GM18526 (cell line): ENCODE results near the gene ABL2.

ENCODE experiments used
- POLR2A ChIP-seq: IDR thresholded peaks from 3 replicates; pipeline ENCODE4 v1.6.1; 2011; ENCODE audit not compliant: insufficient read length; ENCODE audit errors: extremely low read depth

The ABL2 gene

GRCh38 chr1:179090522-179090921, 139.0 kb downstream of the ABL2 start:
- no peak for TF ChIP-seq POLR2A

DNA sequence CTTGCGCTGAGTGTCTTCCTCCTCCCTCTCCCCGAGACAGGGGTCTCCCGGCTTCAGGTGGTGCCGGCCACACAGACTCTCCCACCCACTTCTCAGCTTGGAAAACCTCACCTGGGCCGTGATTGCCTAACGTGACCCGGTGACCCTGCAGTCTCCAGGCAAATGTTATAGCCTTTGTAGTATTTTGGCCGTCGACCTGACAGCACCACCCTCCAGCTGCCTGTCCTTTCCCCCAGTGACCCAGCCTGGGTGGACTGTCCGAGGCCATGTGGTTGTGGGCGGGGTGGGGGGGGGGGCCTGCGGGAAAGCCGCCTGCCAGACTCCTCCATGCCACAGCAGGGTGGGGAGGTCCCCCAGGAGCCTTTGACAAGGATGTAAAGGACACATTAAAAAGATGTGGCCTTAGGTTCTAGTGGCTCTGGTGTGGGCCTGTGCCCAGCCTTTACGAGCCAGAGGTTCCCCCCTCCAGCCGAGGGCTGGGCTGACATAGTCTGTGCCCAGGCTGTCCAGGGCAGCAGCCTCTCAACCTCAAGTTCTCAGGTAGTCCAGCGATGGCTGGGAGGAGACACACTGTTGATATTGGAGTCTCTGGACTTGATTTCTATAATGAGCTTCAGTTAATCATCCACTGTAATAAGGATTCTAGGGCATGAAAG, 139.5 kb downstream of the ABL2 start:
- TF ChIP-seq POLR2A, result no peak

GRCh38 chr1:179087665-179088064, 141.8 kb downstream of the ABL2 start:
- no peak for TF ChIP-seq POLR2A

DNA sequence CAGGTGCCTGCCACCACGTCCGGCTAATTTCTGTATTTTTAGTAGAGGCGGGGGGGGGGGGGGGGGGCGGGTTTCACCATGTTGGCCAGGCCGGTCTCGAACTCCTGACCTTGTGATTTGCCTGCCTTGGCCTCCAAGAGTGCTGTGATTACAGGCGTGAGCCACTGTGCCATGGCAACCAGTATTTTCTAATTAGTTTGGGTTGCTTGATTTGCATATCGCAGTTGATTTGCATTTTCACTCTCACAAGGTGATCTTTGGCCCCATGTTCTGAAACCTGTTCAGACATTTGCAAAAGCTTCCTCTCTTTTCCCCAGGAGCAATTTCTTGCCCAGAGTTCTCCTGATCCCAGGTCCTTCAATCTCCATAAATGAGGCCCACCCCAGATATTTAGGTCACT, 145.9 kb downstream of the ABL2 start:
- TF ChIP-seq POLR2A, result no peak

- TF ChIP-seq POLR2A, result no peak
Observed at GRCh38 chr1:179082999-179083335, 146.5 kb downstream of the ABL2 start.

- no peak for TF ChIP-seq POLR2A
Observed at GRCh38 chr1:179082333-179082998, 147.0 kb downstream of the ABL2 start.

GRCh38 chr1:179081687-179082332, 147.7 kb downstream of the ABL2 start, which contains the start of gene TOR3A:
TSS of gene TOR3A (plus strand) at chr1:179082070. CDS start at chr1:179082129, 59 bp downstream.
- peak; percentile 96 for TF ChIP-seq POLR2A

DNA sequence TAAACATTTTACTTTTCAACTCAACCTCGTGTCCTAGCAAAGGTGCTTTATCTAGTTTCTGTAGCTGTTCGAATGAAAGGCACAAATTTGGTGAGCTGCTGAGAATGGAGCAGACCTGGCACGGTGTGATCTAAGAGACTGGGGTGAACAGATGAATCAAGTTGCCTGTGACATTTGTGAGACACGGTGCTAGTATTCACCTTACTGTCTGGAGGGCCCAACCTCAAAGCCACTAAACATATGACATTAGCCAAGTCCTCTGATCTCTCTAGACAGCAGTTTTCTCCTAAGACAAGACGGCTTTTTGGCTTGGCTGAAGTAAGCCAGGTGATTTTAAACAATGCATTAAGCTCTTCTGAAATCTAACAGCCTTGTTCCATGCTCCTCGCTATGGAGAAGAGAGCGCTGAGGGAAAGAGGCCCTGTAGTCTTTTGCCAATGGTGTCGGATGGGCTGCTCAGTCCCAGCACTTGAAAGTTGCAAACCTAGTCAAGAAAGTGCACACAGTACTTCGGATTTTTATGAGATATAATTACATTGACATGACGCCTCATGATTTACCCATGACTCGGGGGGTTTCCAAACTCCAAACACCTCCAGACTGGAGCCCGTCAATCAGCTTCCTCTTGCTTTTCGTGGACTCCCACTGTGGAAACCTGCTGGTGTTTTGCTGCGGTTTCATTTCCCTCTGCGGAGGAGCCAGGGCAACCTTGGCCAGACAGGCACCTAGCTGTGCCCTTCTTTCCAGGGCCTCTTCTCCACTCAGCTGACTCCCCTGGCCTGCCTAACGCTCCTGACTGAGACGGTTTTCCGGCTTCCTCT, 148.4 kb downstream of the ABL2 start:
- TF ChIP-seq POLR2A, result no peak

- no peak for TF ChIP-seq POLR2A
Observed at GRCh38 chr1:179079113-179079761, 150.2 kb downstream of the ABL2 start.

- TF ChIP-seq POLR2A, result no peak
Observed at GRCh38 chr1:179077396-179077795, 152.1 kb downstream of the ABL2 start.

GRCh38 chr1:179066471-179066870, 163.0 kb downstream of the ABL2 start:
- TF ChIP-seq POLR2A, result no peak

GRCh38 chr1:179061360-179062282, 167.9 kb downstream of the ABL2 start:
- TF ChIP-seq POLR2A, result no peak

DNA sequence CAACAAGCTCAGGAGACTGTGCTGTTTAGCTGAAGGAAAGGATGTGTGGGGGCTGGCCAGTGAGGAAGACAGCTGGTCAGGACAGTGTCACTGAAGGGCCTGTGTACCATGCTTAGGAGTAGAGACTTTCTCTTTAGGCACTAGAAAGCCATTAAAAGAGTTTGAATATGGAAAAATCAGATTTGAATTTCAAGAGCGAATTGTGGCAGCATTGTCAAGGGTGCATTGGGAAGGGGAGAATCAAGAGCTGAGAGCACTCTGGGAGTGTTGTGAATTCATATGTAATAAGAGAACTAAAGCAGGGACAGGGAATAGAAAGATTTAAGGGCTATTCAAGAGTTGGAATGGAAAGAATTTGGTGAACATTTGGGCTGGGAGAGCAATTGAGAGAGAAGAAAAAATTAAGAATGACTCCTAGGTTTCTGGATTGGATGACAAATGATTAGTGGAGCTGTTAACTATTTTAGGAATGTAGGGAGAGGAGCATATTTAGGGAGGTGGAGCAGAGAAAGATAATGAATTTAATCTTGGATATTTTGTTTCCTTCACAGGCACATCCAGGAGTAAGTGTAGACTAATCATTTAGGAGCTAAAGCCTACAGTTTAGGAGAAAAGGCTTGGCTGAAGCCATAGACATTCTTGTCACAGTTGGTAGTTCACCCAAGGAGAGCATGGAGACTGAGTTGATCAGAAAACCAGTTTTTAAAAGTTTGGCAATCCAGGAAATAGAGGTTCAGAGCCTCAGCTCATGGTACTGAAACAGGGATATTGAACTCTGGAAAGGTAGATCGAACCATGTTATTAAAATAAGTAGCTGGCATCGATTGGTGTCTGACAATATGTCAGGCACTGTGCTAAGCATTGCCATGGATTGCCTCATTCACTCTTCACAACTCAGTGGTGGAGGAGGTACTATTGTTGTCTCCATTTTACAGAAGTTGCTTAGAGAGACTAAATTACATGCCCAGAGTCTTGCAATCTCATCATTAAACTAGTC, 170.7 kb downstream of the ABL2 start:
- TF ChIP-seq POLR2A, result no peak

GRCh38 chr1:179055937-179056336, 173.5 kb downstream of the ABL2 start:
- no peak for TF ChIP-seq POLR2A
